ENCODE results near the gene TGFBI. TPM values are rescaled to one million over a fixed set of nuclear protein-coding genes. Genes with fewer than 3 reads are reported as not detected.

TGFBI gene
- total RNA-seq, 1 experiment from 2014 or later: not detected

- in situ Hi-C loops (cut with HindIII; ENCODE audit: low sequenced_read_pairs): no loop called here
These were observed 28.6 kb upstream of the TGFBI start for GRCh38 chr5:136000147-136000546.

DNA sequence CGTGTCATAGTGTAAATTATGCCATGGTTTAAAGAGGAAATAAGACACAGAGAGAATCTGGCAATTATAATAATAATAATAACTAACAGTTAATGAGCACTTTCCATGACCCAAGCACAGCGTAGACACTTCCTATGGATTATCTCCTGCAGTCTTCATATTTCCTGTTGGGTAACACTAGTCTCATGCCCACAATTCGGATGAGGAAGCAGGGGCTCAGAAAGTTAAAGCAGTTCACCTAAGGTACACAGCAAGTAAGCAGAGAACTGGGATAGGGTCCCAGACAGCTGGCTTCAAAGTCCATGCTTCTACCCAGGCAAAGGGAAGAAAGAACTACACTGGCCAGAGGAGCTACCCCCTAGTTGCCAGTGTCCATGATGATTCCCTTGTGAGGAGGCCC, 27.9 kb upstream of the TGFBI start:
- in situ Hi-C loops (cut with HindIII; ENCODE audit: low sequenced_read_pairs): no loop called here
- DNase-seq (ENCODE audit: low spot score): no peak

More at GRCh38 chr5:136000147-136000546, 28.6 kb upstream of the TGFBI start:
- no peak for DNase-seq (ENCODE audit: low spot score)

GRCh38 chr5:136001466-136001981, 27.3 kb upstream of the TGFBI start:
- DNase-seq (ENCODE audit: low spot score): no peak
- in situ Hi-C loops (cut with HindIII; ENCODE audit: low sequenced_read_pairs): no loop called here

GRCh38 chr5:136004436-136004835, 24.4 kb upstream of the TGFBI start:
- DNase-seq (ENCODE audit: low spot score): no peak
- in situ Hi-C loops (cut with HindIII; ENCODE audit: low sequenced_read_pairs): no loop called here

GRCh38 chr5:136005476-136005875, 23.3 kb upstream of the TGFBI start:
- in situ Hi-C loops (cut with HindIII; ENCODE audit: low sequenced_read_pairs): no loop called here
- no peak for DNase-seq (ENCODE audit: low spot score)

DNA sequence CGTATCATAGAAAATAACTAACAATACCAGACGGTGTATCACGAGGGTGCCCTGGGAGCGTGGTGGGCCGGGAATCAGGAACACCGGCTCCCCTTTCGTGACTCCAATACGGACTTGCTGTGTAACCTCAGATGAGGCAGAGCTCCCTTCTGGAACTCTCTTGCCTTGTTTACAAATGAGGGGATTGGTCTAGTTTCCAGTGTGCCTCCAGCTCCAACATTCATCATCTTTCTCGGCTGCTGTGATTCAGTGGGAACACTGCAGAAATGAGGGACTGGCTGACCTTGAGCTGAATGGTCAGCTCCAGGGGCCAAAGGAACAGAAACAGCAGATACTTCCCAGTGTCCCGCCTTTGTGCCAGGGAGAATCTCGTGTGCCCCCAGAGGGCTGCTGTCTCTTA, 22.6 kb upstream of the TGFBI start:
- DNase-seq (ENCODE audit: low spot score): no peak
- in situ Hi-C loops (cut with HindIII; ENCODE audit: low sequenced_read_pairs): no loop called here

GRCh38 chr5:136006761-136007251, 22.0 kb upstream of the TGFBI start:
- in situ Hi-C loops (cut with HindIII; ENCODE audit: low sequenced_read_pairs): no loop called here
- no peak for DNase-seq (ENCODE audit: low spot score)

DNA sequence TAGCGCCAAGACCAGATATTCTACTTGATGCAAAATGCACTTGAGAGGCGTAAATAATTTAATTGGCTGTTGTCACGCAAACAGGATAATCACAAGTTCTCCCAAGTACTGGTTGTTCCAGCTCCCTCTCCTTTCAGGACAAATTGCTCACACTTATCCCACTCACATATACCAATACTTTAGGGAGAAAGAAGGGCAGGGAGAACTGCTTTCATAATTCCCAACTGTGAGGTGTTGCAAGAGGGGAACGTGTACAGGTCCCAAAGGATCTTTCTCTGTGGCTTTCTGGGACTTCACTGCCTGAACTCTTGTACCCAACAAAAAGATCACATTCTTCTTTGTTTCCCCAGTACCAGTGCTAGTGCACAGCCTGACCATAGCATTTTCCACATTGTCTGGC, 21.5 kb upstream of the TGFBI start:
- DNase-seq (ENCODE audit: low spot score): no peak
- in situ Hi-C loops (cut with HindIII; ENCODE audit: low sequenced_read_pairs): no loop called here

DNA sequence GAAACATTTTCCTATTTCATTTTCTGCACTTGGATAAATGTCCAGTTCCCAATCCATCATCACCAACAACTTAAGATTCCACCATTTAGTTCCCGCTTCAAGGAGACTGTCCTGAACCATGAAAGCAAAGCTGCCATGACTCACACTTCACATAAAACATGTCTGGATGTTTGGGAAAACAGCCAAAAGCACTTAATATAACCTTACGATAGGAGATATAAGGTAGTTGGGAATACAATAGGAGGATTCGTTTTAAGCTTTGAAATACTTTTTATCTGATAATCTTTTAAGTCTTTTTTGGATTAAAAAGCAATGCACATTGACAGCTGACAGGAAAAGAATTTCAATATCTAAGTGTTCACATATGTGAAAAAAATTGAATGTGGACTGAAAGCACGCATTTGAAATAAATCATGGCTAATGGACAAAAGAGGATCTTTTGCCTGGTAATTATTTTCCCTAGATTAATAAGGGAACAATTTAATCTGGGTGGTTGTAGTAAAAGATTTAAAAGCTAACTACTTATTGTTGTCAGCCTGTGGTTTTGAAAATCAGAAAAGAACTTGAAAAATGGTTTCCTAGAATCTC, 17.3 kb upstream of the TGFBI start:
- in situ Hi-C loops (cut with HindIII; ENCODE audit: low sequenced_read_pairs): no loop called here
- no peak for DNase-seq (ENCODE audit: low spot score)

- in situ Hi-C loops (cut with HindIII; ENCODE audit: low sequenced_read_pairs): no loop called here
- no peak for DNase-seq (ENCODE audit: low spot score)
These were observed 16.6 kb upstream of the TGFBI start for GRCh38 chr5:136012041-136012804.

DNA sequence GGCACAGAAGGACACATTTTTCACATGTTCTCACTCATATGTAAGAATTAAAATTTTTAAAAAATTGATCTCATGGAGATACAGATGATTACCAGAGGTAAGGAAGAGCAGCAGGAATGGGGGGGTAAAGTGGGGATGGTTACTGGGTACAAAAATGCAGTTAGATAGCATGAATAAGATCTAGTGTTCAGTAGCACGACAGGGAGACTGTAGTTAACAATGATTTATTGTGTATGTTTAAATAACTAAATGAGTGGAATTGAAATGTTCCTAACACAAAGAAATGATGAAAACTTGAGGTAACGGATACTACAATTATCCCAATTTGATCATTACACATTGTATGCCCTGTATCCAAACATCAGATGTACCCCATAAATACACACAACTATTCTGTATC, 15.2 kb upstream of the TGFBI start:
- no peak for DNase-seq (ENCODE audit: low spot score)
- in situ Hi-C loops (cut with HindIII; ENCODE audit: low sequenced_read_pairs): no loop called here

DNA sequence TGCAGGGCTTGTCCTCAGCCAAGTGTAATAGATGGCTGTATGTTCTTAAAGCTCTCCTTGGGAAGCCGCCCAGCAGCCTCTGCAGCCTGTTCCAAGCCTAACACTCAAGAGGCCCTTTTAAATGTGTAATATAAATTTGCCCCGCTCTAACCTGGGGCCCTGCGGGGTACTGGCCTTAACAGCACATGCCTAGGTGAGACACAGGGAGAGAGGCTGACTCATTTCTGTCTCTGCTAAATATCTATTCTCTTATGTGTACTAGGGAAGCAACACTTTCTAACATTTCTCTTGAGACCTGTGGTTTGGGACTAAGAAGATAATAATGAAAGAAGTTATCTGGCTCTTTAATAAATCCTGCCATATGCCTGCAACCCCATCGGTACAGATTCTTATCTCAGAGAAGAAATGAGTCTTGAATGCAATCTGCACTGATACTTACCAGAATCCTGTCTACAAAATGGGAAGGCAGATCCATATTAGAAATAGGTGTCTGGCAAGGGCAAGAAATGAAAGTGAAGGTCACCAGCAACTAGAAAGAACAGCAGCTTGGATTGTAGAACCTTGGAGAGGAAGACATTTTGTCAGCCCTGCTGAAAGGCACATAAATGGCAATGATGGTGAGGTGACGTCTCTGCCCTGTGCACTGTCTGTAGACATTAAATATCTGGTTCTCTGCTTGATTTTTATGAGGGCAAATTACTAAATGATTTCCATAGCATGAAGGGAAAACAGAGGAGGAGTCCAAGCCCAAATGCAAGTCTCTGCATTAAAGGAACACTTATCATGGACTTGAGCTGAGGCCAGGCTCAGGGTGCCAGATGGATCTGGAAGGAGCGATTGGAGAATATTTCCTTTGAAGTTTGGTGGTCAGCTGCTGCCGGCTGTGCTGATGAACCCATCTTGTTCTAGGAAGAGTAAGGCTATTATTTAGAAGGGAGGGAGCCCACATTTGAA, 14.5 kb upstream of the TGFBI start:
- no peak for DNase-seq (ENCODE audit: low spot score)
- in situ Hi-C loops (cut with HindIII; ENCODE audit: low sequenced_read_pairs): no loop called here

GRCh38 chr5:136015003-136015375, 13.8 kb upstream of the TGFBI start:
- DNase-seq (ENCODE audit: low spot score): no peak
- in situ Hi-C loops (cut with HindIII; ENCODE audit: low sequenced_read_pairs): no loop called here

- in situ Hi-C loops (cut with HindIII; ENCODE audit: low sequenced_read_pairs): no loop called here
- no peak for DNase-seq (ENCODE audit: low spot score)
These were observed 12.7 kb upstream of the TGFBI start for GRCh38 chr5:136015966-136016650.

GRCh38 chr5:136016945-136017530, 11.8 kb upstream of the TGFBI start:
- DNase-seq (ENCODE audit: low spot score): peak; percentile 50
- in situ Hi-C loops (cut with HindIII; ENCODE audit: low sequenced_read_pairs): no loop called here

GRCh38 chr5:136018814-136019783, 9.7 kb upstream of the TGFBI start:
- no peak for DNase-seq (ENCODE audit: low spot score)
- in situ Hi-C loops (cut with HindIII; ENCODE audit: low sequenced_read_pairs): no loop called here

DNA sequence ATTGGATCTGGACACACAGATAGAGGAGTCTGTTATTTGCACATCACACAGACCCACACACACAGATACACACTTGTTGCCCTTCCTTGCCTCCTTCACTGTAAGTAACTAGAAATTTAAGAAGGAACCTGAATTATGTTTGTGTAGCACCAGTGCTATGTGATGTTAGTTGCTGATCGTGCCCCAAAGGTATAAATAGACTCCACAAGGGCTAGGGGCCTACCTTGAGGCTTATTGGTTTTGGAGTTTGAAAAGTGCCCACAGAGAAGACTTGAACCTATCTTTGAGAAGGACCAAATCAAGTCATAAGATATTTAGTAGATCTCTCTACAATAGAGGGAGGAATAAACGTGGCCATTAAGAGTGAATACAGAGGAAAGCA, 8.8 kb upstream of the TGFBI start:
- no peak for DNase-seq (ENCODE audit: low spot score)
- in situ Hi-C loops (cut with HindIII; ENCODE audit: low sequenced_read_pairs): no loop called here

Data from G401 (cell line).